A204.1 (cell line): ENCODE measurements around the gene IL31.
A peak's percentile ranks its signal among the peaks of the same experiment; 100 is the strongest.
"Not testable (repeated sequence)": the region's sequence is repeated elsewhere in the genome, so short reads cannot be mapped to it uniquely, and the experiment has no call there.

ENCODE experiments used
- FAIRE-seq: peaks from 2 replicates; lab custom pipeline; 2012; peaks lifted over from hg19 to GRCh38; lab: Jason Lieb, UNC

Gene IL31

GRCh38 chr12:122192441-122192840 lies 18.4 kb upstream of the IL31 start:
- no peak for FAIRE-seq

- peak; percentile 21 for FAIRE-seq
These were observed 17.0 kb upstream of the IL31 start for GRCh38 chr12:122190842-122191668.

- no peak for FAIRE-seq
These were observed 15.8 kb upstream of the IL31 start for GRCh38 chr12:122189626-122190475.

- FAIRE-seq: no peak
These were observed 13.4 kb upstream of the IL31 start for GRCh38 chr12:122187466-122187865.

- FAIRE-seq: no peak
These were observed 11.6 kb upstream of the IL31 start for GRCh38 chr12:122185494-122186082.

- no peak for FAIRE-seq
These were observed 11.1 kb upstream of the IL31 start for GRCh38 chr12:122185079-122185478.

- no peak for FAIRE-seq
These were observed 10.5 kb upstream of the IL31 start for GRCh38 chr12:122184517-122184916.

- no peak for FAIRE-seq
These were observed 9.5 kb upstream of the IL31 start for GRCh38 chr12:122183588-122183940.

- FAIRE-seq: no peak
These were observed 9.0 kb upstream of the IL31 start, which contains the start of gene LRRC43 for GRCh38 chr12:122182887-122183587. TSS of gene LRRC43 (plus strand) at chr12:122183123. CDS start at chr12:122183145, 22 bp downstream.

GRCh38 chr12:122176473-122176872 lies 2.5 kb upstream of the IL31 start:
- not testable (repeated sequence) for FAIRE-seq

- FAIRE-seq: no peak
These were observed 1.6 kb downstream of the IL31 start for GRCh38 chr12:122172262-122172939.

GRCh38 chr12:122171399-122171798 lies 2.6 kb downstream of the IL31 start:
- FAIRE-seq: no peak

- FAIRE-seq: no peak
These were observed 5.5 kb downstream of the IL31 start for GRCh38 chr12:122168492-122168891.

GRCh38 chr12:122167356-122167925 lies 6.6 kb downstream of the IL31 start:
- no peak for FAIRE-seq

- no peak for FAIRE-seq
These were observed 7.3 kb downstream of the IL31 start for GRCh38 chr12:122166422-122167349.

GRCh38 chr12:122162976-122163375 lies 11.0 kb downstream of the IL31 start:
- no peak for FAIRE-seq

- FAIRE-seq: no peak
These were observed 12.3 kb downstream of the IL31 start for GRCh38 chr12:122161682-122162081.

GRCh38 chr12:122160761-122161160 lies 13.3 kb downstream of the IL31 start:
- no peak for FAIRE-seq

GRCh38 chr12:122159882-122160281 lies 14.1 kb downstream of the IL31 start:
- no peak for FAIRE-seq

- FAIRE-seq: no peak
These were observed 15.2 kb downstream of the IL31 start for GRCh38 chr12:122158700-122159285.
